ENCODE data around the gene MRTFA. TPM values are rescaled to one million over a fixed set of nuclear protein-coding genes. Genes with fewer than 3 reads are reported as not detected.

Gene MRTFA
- polyA plus RNA-seq, 1 of the 3 experiments (the other 2 are of a cell fraction) = 5.8 TPM

DNA sequence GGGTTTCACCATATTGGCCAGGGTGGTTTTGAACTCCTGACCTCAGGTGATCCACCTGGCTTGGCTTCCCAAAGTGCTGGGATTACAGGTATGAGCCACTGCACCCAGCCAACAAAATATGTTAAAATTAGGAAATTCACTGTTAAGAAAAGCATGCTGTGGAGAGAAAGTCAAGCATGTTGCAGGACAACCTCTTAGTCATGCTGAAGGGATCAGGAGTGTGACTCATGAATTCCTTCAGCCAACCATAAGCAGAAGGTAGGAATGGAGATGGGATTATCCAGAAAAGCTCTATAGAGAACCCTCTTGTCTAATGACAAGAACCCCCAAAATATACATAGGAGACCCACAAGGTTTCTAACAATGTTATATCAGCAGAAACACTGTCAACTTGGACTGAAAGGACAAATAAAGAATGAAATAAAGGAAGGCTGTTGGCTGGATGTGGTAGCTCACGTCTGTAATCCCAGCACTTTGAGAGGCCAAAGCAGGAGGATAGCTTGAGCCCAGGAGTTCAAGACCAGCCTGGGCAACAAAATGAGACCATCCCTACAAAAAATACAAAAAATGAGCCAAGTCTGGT, 16.0 kb downstream of the MRTFA start:
- ChIA-PET POLR2A (no interaction called here), CTCF (no interaction called here)
- Histone ChIP-seq H3K4me3 (ENCODE audit: low read depth in 2 of 2, low read length in 1 of 2) (no peak overlapping the region), H3K9me3 (no peaks in the 10 kb centered on the region), H3K79me2 (ENCODE audit: insufficient read depth) (peaks cover 82% of the 10 kb centered on the region), H3K27ac (ENCODE audit: low read depth in 2 of 2, low read length in 1 of 2) (no peak overlapping the region), H3K9me2 (no peaks in the 10 kb centered on the region), H4K20me1 (ENCODE audit: insufficient read depth) (peaks cover 4% of the 10 kb centered on the region; the same call in 1 of the 2 replicates), H2AFZ (ENCODE audit: low read depth) (no peak overlapping the region), H3K36me3 (replicated peaks in 1 of 2; ENCODE audit: control insufficient read depth in 1 of 2, insufficient read depth in 2 of 2, low read length in 1 of 2) (no peaks in the 10 kb centered on the region), H3K9ac (no peak overlapping the region), H3K4me1 (ENCODE audit: control insufficient read depth in 1 of 2, insufficient read depth in 2 of 2, low read depth in 1 of 2, low read length in 1 of 2) (no peaks in the 10 kb centered on the region), H3K27me3 (ENCODE audit: insufficient read depth) (no peaks in the 10 kb centered on the region), H3F3A (replicated peaks; ENCODE audit: insufficient read depth) (no peaks in the 10 kb centered on the region), H3K4me2 (no peak overlapping the region)
- WGBS (ENCODE audit: low lambda C conversion rate) = no CpG with 5 or more reads among the region's 1 CpG
- no peak for DNase-seq
- TF ChIP-seq, protein P1, sequence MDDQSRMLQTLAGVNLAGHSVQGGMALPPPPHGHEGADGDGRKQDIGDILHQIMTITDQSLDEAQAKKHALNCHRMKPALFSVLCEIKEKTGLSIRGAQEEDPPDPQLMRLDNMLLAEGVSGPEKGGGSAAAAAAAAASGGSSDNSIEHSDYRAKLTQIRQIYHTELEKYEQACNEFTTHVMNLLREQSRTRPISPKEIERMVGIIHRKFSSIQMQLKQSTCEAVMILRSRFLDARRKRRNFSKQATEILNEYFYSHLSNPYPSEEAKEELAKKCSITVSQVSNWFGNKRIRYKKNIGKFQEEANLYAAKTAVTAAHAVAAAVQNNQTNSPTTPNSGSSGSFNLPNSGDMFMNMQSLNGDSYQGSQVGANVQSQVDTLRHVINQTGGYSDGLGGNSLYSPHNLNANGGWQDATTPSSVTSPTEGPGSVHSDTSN (IDR thresholded peaks at IDR 0.05) = no peak
- TF ChIP-seq, protein P2, sequence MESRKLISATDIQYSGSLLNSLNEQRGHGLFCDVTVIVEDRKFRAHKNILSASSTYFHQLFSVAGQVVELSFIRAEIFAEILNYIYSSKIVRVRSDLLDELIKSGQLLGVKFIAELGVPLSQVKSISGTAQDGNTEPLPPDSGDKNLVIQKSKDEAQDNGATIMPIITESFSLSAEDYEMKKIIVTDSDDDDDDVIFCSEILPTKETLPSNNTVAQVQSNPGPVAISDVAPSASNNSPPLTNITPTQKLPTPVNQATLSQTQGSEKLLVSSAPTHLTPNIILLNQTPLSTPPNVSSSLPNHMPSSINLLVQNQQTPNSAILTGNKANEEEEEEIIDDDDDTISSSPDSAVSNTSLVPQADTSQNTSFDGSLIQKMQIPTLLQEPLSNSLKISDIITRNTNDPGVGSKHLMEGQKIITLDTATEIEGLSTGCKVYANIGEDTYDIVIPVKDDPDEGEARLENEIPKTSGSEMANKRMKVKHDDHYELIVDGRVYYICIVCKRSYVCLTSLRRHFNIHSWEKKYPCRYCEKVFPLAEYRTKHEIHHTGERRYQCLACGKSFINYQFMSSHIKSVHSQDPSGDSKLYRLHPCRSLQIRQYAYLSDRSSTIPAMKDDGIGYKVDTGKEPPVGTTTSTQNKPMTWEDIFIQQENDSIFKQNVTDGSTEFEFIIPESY (IDR thresholded peaks at IDR 0.05; ENCODE audit: borderline replicate concordance, low read depth) = no peak
- TF ChIP-seq SMC3 (IDR thresholded peaks at IDR 0.05; ENCODE audit: low read depth, low read length) (no peak), TAF1 (IDR thresholded peaks at IDR 0.05; ENCODE audit: borderline replicate concordance, low read depth, low read length) (no peak), FOSL2 (IDR thresholded peaks at IDR 0.05; ENCODE audit: borderline replicate concordance, low read depth) (peak; percentile 23; the same call in 1 of the 2 replicates), NRF1 (IDR thresholded peaks at IDR 0.05; ENCODE audit: low read depth, low read length) (no peak), NFIC (IDR thresholded peaks at IDR 0.05; ENCODE audit: borderline replicate concordance) (no peak)

DNA sequence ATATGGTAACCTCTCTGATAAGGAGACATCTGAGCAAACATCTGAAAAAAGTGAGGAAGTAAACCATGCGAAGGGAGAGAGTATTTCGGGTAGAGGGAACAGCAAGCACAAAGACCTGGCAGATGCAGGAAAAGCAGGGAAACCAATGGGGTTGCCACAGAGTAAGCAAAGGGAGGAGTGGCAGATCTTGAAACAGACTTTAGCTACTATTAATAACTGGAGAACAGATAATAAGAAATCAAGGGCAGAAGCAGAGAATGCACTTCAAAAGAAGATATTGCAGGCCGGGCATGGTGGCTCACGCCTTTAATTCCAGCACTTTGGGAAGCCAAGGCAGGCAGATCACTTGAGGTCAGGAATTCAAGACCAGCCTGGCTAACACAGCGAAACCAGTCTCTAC, 18.1 kb downstream of the MRTFA start:
- H3K4me1 ChIP-seq (ENCODE audit: control insufficient read depth in 1 of 2, insufficient read depth in 2 of 2, low read depth in 1 of 2, low read length in 1 of 2) = no peaks in the 10 kb centered on the region
- no peaks in the 10 kb centered on the region for H3K9me3 ChIP-seq
- H3K27me3 ChIP-seq (ENCODE audit: insufficient read depth) = no peaks in the 10 kb centered on the region
- no peaks in the 10 kb centered on the region for H3F3A ChIP-seq (replicated peaks; ENCODE audit: insufficient read depth)
- H4K20me1 ChIP-seq (ENCODE audit: insufficient read depth) = 0 out of 2 replicates have a peak, but pooled peaks cover 3% of the 10 kb centered on the region
- WGBS (ENCODE audit: low lambda C conversion rate) = 97% methylated on average over 5 of the region's 5 CpGs
- no peak overlapping the region for H3K27ac ChIP-seq (ENCODE audit: low read depth in 2 of 2, low read length in 1 of 2)
- H3K4me2 ChIP-seq = no peak overlapping the region
- peaks cover 82% of the 10 kb centered on the region for H3K79me2 ChIP-seq (ENCODE audit: insufficient read depth)
- ChIA-PET CTCF (no interaction called here), POLR2A (no interaction called here)
- H3K36me3 ChIP-seq (replicated peaks in 1 of 2; ENCODE audit: control insufficient read depth in 1 of 2, insufficient read depth in 2 of 2, low read length in 1 of 2) = no peaks in the 10 kb centered on the region
- H3K9ac ChIP-seq = no peak overlapping the region
- H2AFZ ChIP-seq (ENCODE audit: low read depth) = no peak overlapping the region
- no peak overlapping the region for H3K4me3 ChIP-seq (ENCODE audit: low read depth in 2 of 2, low read length in 1 of 2)
- no peak for DNase-seq
- H3K9me2 ChIP-seq = no peaks in the 10 kb centered on the region
- TF ChIP-seq, protein P3, sequence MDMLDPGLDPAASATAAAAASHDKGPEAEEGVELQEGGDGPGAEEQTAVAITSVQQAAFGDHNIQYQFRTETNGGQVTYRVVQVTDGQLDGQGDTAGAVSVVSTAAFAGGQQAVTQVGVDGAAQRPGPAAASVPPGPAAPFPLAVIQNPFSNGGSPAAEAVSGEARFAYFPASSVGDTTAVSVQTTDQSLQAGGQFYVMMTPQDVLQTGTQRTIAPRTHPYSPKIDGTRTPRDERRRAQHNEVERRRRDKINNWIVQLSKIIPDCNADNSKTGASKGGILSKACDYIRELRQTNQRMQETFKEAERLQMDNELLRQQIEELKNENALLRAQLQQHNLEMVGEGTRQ (IDR thresholded peaks at IDR 0.05; ENCODE audit: borderline replicate concordance, low read depth, low read length) = no peak
- TF ChIP-seq RCOR1 (IDR thresholded peaks at IDR 0.05; ENCODE audit: low read length) (no peak), GATA2 (CRISPR knock-in tag; IDR thresholded peaks at IDR 0.05) (no peak), NFIC (IDR thresholded peaks at IDR 0.05; ENCODE audit: borderline replicate concordance) (no peak), SIN3A (IDR thresholded peaks at IDR 0.05; ENCODE audit: borderline replicate concordance, low read depth, low read length) (no peak), EZH2phosphoT487 (IDR thresholded peaks at IDR 0.05; ENCODE audit: borderline replicate concordance, low read depth) (no peak), EP300 (IDR thresholded peaks at IDR 0.05; ENCODE audit: borderline replicate concordance in 1 of 2, low read depth in 1 of 2, low read length in 1 of 2) (no peak)
- TF ChIP-seq, protein P4, sequence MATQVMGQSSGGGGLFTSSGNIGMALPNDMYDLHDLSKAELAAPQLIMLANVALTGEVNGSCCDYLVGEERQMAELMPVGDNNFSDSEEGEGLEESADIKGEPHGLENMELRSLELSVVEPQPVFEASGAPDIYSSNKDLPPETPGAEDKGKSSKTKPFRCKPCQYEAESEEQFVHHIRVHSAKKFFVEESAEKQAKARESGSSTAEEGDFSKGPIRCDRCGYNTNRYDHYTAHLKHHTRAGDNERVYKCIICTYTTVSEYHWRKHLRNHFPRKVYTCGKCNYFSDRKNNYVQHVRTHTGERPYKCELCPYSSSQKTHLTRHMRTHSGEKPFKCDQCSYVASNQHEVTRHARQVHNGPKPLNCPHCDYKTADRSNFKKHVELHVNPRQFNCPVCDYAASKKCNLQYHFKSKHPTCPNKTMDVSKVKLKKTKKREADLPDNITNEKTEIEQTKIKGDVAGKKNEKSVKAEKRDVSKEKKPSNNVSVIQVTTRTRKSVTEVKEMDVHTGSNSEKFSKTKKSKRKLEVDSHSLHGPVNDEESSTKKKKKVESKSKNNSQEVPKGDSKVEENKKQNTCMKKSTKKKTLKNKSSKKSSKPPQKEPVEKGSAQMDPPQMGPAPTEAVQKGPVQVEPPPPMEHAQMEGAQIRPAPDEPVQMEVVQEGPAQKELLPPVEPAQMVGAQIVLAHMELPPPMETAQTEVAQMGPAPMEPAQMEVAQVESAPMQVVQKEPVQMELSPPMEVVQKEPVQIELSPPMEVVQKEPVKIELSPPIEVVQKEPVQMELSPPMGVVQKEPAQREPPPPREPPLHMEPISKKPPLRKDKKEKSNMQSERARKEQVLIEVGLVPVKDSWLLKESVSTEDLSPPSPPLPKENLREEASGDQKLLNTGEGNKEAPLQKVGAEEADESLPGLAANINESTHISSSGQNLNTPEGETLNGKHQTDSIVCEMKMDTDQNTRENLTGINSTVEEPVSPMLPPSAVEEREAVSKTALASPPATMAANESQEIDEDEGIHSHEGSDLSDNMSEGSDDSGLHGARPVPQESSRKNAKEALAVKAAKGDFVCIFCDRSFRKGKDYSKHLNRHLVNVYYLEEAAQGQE (IDR thresholded peaks at IDR 0.05; ENCODE audit: low read depth, low read length) = no peak
- TF ChIP-seq, protein P5, sequence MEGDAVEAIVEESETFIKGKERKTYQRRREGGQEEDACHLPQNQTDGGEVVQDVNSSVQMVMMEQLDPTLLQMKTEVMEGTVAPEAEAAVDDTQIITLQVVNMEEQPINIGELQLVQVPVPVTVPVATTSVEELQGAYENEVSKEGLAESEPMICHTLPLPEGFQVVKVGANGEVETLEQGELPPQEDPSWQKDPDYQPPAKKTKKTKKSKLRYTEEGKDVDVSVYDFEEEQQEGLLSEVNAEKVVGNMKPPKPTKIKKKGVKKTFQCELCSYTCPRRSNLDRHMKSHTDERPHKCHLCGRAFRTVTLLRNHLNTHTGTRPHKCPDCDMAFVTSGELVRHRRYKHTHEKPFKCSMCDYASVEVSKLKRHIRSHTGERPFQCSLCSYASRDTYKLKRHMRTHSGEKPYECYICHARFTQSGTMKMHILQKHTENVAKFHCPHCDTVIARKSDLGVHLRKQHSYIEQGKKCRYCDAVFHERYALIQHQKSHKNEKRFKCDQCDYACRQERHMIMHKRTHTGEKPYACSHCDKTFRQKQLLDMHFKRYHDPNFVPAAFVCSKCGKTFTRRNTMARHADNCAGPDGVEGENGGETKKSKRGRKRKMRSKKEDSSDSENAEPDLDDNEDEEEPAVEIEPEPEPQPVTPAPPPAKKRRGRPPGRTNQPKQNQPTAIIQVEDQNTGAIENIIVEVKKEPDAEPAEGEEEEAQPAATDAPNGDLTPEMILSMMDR (IDR thresholded peaks at IDR 0.05) = no peak
- TF ChIP-seq, protein P6, sequence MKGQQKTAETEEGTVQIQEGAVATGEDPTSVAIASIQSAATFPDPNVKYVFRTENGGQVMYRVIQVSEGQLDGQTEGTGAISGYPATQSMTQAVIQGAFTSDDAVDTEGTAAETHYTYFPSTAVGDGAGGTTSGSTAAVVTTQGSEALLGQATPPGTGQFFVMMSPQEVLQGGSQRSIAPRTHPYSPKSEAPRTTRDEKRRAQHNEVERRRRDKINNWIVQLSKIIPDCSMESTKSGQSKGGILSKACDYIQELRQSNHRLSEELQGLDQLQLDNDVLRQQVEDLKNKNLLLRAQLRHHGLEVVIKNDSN (IDR thresholded peaks at IDR 0.05; ENCODE audit: borderline replicate concordance, low read depth) = no peak

All from SK-N-SH (cell line).